SU-DHL-6 (cell line): ENCODE results near the gene REEP5.

Experiments
- EZH2phosphoT487 ChIP-seq: fragments of 200-600 bp; sonication (generic), shearing (Covaris generic); conservative IDR thresholded peaks from 2 replicates; pipeline ENCODE4 v1.6.1; 2018; ENCODE audit warnings: mild to moderate bottlenecking, antibody characterized with exemption, low read length, moderate library complexity, mixed read lengths
- TF ChIP-seq, protein P1 (sequence below): fragments of 200-600 bp; sonication (generic); IDR thresholded peaks from one replicate; pipeline ENCODE4 v1.5.1; 2017; ENCODE audit warnings: antibody characterized with exemption, mild to moderate bottlenecking, low read length, moderate library complexity; ENCODE audit not compliant: insufficient read depth, poor library complexity, severe bottlenecking

GRCh38 chr5:112885001-112885400, 37.0 kb downstream of the REEP5 start:
- TF ChIP-seq, protein P1, sequence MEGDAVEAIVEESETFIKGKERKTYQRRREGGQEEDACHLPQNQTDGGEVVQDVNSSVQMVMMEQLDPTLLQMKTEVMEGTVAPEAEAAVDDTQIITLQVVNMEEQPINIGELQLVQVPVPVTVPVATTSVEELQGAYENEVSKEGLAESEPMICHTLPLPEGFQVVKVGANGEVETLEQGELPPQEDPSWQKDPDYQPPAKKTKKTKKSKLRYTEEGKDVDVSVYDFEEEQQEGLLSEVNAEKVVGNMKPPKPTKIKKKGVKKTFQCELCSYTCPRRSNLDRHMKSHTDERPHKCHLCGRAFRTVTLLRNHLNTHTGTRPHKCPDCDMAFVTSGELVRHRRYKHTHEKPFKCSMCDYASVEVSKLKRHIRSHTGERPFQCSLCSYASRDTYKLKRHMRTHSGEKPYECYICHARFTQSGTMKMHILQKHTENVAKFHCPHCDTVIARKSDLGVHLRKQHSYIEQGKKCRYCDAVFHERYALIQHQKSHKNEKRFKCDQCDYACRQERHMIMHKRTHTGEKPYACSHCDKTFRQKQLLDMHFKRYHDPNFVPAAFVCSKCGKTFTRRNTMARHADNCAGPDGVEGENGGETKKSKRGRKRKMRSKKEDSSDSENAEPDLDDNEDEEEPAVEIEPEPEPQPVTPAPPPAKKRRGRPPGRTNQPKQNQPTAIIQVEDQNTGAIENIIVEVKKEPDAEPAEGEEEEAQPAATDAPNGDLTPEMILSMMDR: no peak
- no peak for TF ChIP-seq EZH2phosphoT487
